Testis (tissue), 2 donors: Measurements from ENCODE around the gene RNF11.
"Not testable (repeated sequence)": the region's sequence is repeated elsewhere in the genome, so short reads cannot be mapped to it uniquely, and the experiment has no call there.

Experiments used
- CTCF ChIP-seq, 3 experiments: fragments of 450-650 bp in 2 of 3; fragments of 200-600 bp in 1 of 3; sonication (generic) in 1 of 3; IDR thresholded peaks; one replicate each; pipeline ENCODE4 v1.5.1; 2016 to 2019; ENCODE audit warnings: antibody characterized with exemption in 3 of 3, mild to moderate bottlenecking in 2 of 3, moderate library complexity in 1 of 3
- POLR2A ChIP-seq: fragments of 450-650 bp; IDR thresholded peaks from one replicate; pipeline ENCODE4 v1.6.1; 2017; ENCODE audit warnings: antibody characterized with exemption, mild to moderate bottlenecking, moderate library complexity

GRCh38 chr1:51228471-51228870 lies 7.6 kb upstream of the RNF11 start:
- not testable (repeated sequence) for TF ChIP-seq CTCF (IDR thresholded peaks at IDR 0.05); POLR2A
